GM10847 (cell line): ENCODE data around the gene CYTH2.

Source experiments
- POLR2A ChIP-seq: IDR thresholded peaks from 2 replicates; pipeline ENCODE4 v1.6.1; 2011; ENCODE audit not compliant: insufficient read length; ENCODE audit errors: extremely low read depth

The CYTH2 gene

DNA sequence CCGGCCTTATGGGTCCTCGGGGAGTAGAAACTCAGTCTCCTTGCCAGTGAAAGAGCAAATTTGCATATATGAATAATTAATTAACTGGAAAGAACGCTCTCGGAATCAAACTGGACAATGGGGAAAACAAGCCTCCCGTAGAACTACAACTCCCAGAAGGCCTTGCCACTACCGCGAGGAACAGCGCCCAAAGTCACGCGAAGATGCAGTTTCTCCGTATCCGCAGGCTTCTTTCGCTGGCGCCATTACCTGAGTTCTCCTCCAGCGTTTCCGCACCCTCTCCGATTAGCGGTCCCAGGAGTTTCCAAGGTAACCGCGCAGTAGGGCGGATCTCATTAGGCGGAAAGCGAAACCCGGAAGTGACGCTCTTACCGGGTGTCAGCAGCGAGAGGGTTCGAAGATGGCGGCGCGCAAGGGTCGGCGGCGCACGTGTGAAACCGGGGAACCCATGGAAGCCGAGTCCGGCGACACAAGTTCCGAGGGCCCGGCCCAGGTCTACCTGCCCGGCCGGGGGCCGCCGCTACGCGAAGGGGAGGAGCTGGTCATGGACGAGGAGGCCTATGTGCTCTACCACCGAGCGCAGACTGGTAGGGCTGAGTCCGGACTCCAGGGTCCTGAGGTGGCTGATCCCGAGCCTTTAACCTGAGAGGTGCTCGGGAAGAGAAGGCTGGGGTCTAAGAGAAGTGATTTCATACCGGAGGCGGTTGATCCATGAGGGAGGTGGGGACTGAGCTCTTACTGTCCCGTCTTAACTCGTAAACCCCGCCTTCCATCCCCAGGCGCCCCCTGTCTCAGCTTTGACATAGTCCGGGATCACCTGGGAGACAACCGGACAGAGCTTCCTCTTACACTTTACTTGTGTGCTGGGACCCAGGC is 23.3 kb upstream of the CYTH2 start, which contains the start of gene GRWD1:
TSS of gene GRWD1 (plus strand) at position 378 of the 876 bp plus-strand sequence. CDS start at position 401, 23 bp downstream.
- peak; percentile 66 for TF ChIP-seq POLR2A

- TF ChIP-seq POLR2A: no peak
These were observed 22.6 kb upstream of the CYTH2 start for GRCh38 chr19:48446579-48446978.

GRCh38 chr19:48448563-48448962 is 20.6 kb upstream of the CYTH2 start:
- no peak for TF ChIP-seq POLR2A

DNA sequence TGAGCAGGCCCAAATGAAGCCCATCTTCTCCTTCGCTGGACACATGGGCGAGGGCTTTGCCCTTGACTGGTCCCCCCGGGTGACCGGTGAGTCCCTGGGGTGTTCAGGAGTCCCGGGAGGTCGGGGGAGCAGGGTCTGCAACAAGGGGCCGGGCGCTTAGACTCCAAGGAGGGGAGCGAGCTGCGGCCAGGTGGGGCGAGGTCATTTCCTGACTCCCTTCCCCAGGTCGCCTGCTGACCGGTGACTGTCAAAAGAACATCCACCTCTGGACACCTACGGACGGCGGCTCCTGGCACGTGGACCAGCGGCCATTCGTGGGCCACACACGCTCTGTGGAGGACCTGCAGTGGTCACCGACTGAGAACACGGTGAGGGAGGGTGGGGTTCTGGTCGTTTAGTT is 18.7 kb upstream of the CYTH2 start:
- no peak for TF ChIP-seq POLR2A

DNA sequence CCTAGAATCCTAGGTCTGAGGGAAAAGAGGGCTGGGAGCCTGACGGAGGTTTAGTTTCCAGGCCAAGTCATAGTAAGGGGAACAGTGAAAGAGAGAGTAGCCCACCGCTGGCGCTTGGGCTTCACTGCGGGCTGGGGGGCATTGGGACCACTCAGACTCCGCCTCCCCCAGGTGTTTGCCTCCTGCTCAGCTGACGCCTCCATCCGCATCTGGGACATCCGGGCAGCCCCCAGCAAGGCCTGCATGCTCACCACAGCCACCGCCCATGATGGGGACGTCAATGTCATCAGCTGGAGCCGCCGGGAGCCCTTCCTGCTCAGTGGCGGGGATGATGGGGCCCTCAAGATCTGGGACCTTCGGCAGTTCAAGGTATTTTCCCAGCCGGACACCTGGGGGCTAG is 18.3 kb upstream of the CYTH2 start:
- no peak for TF ChIP-seq POLR2A

- TF ChIP-seq POLR2A: no peak
These were observed 17.5 kb upstream of the CYTH2 start for GRCh38 chr19:48451624-48452023.

GRCh38 chr19:48452289-48453190 is 16.6 kb upstream of the CYTH2 start:
- TF ChIP-seq POLR2A: no peak

GRCh38 chr19:48454150-48454730 is 14.9 kb upstream of the CYTH2 start:
- TF ChIP-seq POLR2A: no peak

- TF ChIP-seq POLR2A: no peak
These were observed 13.8 kb upstream of the CYTH2 start, which contains the start of gene KCNJ14 for GRCh38 chr19:48455171-48455907. TSS of gene KCNJ14 (plus strand) at chr19:48455574. CDS start at chr19:48461725, 6,151 bp downstream.

DNA sequence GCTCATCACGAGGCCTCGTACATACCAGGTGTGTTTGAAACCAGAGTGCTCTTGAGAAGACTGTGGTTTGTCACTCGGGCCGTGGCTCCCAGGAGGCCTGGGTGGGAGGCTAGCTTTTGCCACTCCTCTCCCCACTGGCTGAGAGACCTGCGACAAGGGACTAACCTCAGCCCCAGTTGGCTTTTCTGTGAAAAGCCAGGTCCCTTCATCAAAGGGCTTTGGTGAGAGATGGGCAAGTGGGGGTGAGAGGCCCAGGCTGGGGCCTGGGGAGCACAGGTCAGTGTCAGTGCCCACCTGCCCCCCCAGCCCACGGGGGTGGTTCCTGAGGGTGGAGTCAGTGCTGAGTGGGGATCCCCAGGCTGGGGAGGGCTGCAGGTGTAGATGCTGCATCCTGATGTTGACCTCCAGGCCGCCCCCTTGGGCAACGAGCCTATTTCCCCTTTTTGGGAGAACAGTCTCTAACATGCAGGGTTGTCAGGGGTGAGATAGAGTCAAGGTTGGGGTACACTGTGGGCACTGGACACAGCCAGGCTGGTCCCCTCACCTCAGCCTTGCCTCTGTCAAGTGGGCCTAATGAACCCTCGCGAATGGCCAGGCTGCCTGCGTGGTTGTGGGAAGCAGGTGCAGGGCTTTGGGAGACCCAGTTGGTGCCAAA is 13.1 kb upstream of the CYTH2 start:
- TF ChIP-seq POLR2A: no peak

DNA sequence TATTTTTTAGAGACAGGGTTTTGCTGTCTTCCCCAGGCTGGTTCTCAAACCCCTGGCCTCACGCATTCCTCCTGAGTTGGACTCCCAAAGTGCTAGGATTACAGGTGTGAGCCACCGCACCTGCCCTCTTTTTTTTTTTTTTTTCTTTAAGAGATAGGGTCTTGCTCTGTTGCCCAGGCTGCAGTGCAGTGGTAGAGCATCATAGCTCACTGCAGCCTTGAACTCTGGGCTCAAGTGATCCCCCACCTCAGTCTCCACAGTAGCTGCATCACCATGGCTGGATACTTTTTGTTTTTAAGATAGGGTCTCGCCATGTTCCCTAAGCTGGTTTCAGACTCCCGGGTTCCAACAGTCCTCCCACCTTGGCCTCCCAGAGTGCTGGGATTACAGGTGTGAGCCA is 12.3 kb upstream of the CYTH2 start:
- no peak for TF ChIP-seq POLR2A

DNA sequence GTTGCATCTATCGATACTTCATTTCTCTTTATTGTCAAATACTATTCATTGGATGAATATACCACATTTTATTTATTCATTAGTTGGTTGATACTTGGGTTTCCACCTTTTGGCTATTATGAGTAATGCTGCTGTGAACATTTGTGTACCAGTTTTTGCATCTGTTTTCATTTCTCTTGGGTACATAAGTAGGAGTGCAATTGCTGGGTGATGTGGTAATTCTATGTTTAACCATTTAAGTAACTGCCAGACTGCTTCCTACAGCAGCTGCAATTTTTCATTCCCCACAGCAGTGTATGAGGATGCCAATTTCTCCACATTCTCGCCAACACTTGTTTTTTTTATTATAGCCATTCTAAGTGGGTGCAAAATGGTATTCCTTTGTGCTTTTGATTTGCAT is 11.2 kb upstream of the CYTH2 start:
- TF ChIP-seq POLR2A: no peak

DNA sequence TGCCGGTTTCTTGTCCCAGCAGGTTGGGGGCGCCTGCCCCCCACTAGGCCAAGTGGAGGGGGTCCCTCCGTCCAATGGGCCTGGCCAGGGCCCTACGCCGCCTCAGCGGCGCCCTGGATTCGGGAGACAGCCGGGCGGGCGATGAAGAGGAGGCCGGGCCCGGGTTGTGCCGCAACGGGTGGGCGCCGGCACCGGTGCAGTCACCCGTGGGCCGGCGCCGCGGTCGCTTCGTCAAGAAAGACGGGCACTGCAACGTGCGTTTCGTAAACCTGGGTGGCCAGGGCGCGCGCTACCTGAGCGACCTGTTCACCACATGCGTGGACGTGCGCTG is 7.6 kb upstream of the CYTH2 start:
- TF ChIP-seq POLR2A: no peak

GRCh38 chr19:48461982-48462655 is 7.0 kb upstream of the CYTH2 start:
- no peak for TF ChIP-seq POLR2A
